GM19099 (cell line): ENCODE results near the gene LPP.

Source experiments
- POLR2A ChIP-seq: IDR thresholded peaks from 3 replicates; pipeline ENCODE4 v1.6.1; 2011; ENCODE audit warnings: low read depth; ENCODE audit not compliant: insufficient read length; ENCODE audit errors: extremely low read depth

Gene LPP

DNA sequence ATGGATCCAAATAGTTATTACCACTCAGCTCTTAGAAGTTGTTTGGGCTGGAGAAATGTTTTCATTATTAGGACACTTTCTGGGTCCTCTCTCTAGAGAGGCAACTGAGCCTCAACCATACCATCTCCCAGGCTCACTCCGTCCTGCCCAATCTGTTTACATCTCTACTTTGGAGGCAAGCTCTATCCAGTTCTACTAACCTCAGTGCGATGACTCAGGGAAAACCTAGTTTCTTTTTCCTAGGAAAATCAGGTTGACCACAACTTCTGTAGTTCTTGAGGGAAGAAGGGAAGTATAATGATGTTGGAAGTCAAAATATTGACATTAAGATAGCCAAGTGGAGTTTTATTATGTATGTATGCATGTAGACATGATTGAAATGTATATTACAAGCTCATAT lies 40.4 kb downstream of the LPP start:
- TF ChIP-seq POLR2A = no peak

DNA sequence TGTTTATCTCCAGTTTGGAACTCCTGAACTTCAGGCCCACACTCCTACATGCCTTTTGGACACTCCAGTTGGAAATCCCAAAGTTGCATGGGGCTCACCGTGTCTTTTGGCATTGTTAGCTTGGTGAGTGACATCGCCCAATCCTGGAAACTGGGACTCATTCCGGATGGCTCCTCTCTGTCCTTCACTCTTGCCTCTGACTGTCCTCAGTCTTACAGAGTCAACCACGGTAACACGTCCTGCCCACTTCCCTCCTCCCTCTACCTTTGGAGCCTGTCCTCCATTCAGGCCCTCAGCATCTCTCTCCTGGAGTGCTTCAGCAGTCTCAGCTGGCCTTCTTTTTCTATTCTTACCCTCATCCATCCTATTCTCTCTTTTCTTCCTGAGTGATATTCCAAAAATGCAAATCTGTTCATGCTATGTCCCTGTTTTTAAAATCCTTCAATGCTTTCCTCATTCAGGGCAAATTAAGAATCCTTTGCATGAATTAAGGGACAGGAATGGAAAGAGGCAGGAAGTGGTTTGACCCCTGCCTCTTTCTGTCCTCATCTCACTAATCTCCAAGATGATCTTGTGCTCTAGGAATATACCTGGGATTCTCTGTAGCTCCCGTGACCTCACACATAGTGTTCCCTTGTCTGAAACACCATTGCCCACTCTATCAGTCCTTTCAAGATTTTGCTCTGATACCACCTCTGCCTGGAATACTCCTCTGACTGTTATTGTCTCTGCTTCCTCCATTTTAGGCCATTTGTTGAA lies 42.5 kb downstream of the LPP start:
- no peak for TF ChIP-seq POLR2A

DNA sequence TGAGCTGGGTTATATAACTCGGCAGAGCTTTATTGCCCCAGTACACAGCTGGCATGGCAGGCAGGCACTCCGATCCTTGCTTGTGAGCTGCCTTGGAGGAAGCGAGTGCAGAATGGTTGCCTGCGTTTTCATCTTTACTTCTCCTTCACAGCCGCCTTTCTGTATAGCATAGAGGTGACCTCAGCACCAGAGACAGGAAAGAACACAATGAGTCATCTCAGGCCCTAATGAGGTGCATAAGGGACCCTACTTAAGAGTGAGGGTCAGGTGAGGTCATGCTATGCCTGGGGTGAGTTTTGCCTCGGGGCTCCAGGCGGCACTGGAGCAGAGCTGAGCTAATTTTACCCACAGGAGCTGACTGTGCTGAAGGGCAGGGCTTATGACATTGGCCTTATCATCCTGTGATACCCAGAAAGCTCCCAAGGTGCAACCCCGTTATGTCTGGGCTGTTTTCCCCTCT lies 43.5 kb downstream of the LPP start:
- TF ChIP-seq POLR2A = no peak

DNA sequence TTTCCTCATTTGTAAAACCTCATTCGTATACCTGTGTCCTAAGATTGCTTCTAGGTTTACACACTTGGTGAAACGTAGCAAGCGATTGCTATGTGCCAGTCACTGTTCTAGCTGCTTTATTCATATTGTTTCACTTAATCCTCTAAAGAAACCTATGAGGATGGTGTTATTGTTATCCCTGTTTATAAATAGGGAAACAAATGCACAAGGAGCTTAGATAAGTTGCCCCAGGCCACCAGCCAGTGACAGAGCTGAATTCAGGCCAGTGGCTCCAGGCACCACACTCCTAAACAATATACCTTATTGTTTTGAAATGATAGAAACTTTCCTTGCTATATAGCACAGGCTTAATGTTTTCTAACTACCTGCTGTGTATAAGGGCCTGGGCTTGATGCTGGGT lies 44.0 kb downstream of the LPP start:
- TF ChIP-seq POLR2A = no peak

DNA sequence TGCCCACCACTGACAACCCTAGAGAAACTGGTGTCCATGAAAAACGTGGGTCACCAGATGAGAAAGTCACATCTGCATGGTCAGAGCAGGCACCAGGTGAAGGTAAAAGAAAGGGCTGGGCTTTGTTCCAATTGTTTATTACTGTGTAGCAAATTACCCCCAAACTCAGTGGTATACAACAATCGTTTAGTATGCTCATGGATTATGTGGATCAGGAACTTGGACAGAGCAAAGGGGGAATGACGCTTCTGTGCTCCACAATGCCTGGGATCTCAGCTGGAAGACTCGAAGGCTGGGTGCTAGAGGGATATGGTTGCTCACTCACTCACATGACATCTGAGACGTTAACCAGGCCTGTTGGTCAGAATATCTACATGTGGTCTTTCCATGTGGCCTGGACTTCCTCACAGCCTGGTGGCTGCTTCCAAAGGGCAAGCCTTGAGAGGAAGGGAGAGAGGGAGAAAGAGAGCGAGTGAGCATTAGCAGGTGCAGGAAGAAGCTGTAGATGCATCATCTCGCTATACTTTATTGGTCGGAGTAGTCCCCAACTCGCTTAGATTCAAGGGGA lies 44.9 kb downstream of the LPP start:
- no peak for TF ChIP-seq POLR2A

DNA sequence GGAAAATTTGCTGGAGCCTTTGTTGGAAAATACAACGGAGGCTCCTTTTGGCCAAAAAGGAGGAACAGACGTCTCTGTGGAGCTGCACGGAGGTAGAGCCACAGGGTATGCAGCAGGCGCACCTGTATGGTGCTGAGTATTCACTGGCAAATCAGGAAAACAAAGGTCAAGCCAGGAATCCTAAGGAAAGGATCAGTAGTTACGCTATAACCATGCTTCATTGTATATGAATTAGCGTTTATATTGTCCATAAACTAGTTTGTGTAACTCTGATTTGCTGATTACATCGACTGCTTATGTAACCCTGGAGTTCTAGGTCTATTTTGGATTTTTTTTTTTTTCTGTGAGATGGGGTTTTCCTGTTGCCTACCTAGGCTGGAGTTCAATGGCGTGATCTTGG lies 45.4 kb downstream of the LPP start:
- no peak for TF ChIP-seq POLR2A

DNA sequence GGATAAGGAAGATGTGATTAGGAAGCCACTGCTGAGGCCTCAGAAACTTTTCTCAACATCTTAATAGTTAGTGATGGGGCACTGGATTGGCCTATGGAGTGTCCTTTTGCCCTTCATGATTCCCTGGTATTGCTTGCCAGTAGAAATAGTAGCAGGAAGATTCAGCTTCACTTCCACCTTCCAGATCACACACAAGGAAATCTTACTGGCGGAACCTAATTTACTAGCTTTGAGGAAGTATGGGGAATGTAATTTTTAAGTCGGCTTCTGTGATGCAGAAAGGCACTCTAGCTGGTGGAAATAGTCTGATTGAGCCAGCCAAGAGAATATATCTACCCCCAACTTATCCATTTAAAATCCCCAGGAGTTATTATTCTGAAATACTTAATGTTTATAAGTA lies 46.5 kb downstream of the LPP start:
- no peak for TF ChIP-seq POLR2A

DNA sequence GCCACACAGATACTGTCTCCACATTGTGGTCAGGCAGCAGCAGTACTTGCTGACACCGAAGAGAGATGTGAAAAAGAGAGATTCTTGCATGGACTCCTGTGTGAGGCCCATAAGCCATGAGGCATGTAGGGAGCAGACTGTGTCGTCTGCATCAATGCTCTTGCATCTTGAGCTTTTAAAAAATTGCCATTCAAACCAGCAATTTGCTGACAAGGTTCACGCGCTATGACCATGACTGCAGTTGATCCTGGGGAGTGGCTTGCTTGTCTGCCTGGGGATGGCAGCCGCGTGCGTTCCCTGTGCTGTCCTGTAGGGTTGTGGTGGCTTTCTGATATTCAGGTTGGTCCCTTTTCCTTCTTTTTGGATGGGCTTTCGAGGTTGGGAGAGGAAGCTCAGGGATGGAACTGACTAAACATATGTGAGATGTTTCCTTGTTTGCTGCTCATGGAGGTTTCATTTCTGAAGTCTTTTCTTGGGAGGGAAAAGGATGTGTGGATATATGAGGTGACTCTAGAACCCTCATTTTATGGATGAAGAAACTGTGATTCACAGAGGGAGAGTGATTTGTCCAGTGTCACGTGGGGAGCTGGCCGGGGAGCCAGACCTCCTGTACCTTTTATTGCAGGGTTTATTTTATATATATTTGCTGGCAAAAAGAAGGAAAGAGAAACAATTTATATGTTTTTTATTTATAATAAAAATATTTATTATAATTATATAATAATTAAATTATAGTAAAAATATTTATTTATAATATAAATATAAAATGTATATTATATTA lies 48.6 kb downstream of the LPP start:
- no peak for TF ChIP-seq POLR2A

DNA sequence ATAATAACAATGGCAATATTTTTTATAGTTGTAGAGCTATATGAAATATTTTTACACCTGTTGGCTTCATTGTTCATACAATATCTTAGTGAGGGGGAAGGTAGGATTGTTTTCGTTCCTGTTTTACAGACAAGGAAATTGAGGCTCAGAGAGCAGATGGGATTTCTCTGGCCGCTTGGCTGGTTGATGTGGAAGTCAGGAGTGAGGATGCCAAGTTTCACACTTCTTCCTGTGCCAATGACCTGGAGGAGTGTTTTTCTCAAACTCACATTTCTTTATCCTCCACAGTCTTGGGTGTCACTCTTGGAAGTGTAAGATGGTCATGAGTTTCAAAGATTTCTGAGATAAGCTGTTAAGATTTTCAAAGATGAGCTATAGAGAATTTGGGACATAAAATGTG lies 50.6 kb downstream of the LPP start:
- no peak for TF ChIP-seq POLR2A

DNA sequence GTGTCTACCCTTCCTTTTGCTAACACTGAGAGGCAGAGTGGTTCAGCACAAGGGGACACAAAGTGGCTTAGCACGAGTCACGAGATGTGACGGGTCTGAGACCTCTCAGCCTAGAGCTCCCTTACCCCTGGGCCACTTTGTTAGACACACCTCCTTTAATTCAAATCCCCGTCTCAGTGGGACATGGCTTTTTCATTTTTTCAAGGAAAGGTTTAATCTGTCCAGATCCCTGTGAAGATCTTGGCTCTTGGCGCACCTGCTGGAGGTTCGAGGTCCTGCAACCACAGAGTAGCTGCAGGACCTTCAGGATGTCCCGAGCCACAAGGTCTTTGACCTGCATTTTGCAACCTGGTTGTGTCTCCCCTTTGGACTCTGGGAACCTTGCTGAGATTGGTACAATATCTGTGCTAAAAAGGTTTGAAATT lies 52.0 kb downstream of the LPP start:
- TF ChIP-seq POLR2A = no peak

DNA sequence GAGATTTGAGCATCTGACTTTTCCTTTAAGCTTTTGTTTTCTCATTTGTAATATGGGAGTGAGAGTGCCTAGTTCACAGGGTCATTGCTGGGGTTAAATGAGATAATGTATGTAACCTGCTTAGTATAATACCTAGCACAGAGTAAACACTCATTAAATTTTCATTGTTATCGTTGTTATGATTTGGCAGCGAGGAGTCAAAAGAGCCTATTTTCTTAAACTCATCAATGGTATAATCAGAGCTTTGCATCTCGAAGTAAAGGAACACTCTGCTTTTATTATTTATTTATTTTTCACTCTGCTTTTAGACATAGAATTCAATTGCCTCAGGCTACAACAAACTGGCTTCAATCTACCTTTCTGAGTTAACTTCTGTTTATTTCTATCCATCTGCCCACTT lies 52.8 kb downstream of the LPP start:
- no peak for TF ChIP-seq POLR2A

DNA sequence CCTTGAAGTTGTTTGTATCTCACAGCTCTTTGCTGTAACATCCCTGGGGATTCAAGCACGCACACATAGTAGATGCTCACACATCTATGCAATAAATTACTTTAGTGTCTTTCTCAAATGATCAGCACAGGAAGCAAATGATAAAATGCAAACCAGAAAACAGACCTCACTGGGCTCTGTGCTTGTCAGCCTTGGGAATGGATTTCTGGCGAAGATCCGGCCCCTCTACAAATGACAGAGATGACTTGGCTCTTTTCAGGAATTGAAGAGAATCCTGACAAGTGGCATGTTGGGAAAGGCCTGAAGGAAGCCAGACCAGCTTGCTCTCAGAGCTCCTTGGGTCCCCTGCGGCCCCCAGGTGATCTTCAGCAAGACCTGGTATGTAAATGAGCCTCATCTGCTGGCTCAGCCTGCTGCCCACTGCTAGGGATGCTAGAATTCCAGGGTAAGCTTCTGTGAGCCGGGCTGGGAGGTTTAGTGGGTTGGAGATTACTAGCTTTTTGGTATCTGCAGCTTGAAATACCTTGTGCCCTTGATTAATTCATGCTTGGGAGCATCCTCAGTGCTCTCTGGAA lies 54.1 kb downstream of the LPP start:
- TF ChIP-seq POLR2A = no peak

DNA sequence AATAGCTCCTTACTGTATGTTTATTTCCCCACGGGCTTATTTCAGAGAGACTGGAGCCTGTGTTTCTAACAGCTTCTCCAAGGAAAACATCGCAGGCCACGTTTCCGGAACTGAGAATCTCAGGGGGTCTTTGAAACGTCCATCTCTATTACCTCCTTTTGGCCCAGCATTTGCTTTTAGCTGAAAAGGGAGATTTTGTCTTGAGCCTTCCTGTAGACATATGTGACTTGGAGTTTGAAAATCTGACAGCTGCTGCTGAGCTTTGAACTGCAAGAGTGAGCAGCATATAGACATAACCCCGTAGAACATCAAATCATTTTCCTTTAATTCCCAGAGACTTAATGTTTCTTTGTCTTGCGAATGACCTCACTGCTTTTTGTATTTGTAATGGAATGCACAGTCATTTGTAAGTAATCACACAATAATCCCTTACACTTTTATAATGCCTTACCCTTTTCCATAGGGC lies 54.6 kb downstream of the LPP start:
- TF ChIP-seq POLR2A = no peak

DNA sequence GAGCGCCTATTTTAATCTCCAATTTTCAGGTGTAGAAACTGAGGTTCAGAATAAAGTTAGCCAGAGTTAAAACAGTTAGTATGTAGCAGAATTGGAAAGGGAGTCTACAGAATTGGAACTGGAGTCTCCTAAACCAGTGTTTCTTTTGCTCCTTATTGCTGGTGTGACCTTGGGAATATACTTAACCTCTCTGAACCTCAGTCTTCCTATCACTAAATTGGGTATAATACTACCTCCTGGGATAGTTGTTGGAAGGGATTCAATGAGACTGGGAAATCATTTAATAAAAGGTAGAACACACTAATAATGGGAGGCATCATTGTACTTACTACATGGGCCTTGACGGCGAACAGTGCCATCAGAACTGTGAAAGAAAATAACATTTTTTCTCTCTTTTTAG lies 55.1 kb downstream of the LPP start:
- no peak for TF ChIP-seq POLR2A

DNA sequence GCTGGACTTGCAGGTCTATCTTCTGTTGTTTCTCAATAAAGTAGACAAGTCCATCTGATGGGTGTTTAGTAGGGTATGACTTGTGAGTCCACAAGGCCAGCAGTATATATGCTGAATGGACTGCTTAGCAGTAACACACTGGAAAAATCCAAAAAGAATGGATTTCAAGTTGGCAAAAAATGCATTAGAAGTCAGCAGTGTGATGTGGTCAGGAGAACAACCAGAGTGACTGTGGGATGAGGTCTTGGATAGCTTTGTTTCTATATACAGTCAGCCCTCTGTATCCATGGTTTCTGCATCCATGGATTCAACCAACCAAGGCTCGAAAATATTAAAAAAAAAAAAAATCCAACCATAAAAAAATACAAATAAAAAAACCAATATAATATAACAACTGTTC lies 55.8 kb downstream of the LPP start:
- TF ChIP-seq POLR2A = no peak
